Measurements from ENCODE around the gene SLC30A5. TPM values are rescaled to one million over a fixed set of nuclear protein-coding genes. Genes with fewer than 3 reads are reported as not detected.
"Not testable (repeated sequence)": the region's sequence is repeated elsewhere in the genome, so short reads cannot be mapped to it uniquely, and the experiment has no call there.

SLC30A5 gene
- total RNA-seq, 1 donor from 2014 or later, result 62.7 TPM

DNA sequence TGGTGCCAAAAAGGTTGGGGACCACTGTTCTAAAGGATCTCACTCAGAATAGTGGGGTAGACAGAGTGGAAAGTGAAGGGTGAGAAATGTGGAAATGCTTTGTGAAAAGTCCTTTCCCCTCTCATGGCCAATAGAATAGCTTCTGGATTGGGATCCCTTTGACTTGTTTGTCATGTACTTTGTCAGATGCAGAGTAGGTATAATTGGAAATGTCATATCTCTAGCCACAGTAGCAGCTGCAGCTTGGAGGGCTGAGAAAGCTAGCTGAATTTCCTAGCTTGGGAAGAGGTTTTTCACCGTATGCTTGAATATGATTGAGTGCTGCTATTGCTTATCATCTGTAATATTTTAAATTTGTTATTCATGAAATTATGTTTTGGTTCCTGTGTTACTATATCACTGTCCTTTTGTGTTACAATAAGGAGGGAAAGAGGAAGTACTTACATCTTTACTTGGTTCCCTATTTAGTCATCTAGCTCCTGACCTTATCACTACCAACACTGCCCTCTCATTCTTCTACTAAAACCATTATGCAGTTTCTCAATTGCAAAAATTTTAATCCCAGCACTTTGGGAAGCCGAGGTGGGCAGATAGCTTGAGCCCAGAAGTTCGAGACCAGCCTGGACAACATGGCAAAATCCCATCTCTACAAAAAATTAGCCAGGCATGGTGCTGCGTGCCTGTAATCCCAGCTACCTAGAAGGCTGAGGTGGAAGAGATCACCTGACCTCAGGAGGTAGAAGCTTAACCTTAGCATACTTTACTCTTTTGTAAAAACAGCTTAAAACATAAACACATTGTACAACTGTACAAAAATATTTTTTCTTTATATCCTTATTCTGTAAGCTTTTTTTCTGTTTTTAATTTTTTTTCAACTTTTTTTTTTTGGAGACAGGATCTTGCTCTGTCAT, 12.4 kb downstream of the SLC30A5 start:
- H3K36me3 ChIP-seq, result peaks cover 86% of the 10 kb centered on the region
- H3K4me1 ChIP-seq, result no peaks in the 10 kb centered on the region
- H3K27ac ChIP-seq, result no peak overlapping the region
- DNase-seq (no peak), ATAC-seq (peak; percentile 57 to 66)
- no peaks in the 10 kb centered on the region for H3K9me3 ChIP-seq
- TF ChIP-seq, protein P1, sequence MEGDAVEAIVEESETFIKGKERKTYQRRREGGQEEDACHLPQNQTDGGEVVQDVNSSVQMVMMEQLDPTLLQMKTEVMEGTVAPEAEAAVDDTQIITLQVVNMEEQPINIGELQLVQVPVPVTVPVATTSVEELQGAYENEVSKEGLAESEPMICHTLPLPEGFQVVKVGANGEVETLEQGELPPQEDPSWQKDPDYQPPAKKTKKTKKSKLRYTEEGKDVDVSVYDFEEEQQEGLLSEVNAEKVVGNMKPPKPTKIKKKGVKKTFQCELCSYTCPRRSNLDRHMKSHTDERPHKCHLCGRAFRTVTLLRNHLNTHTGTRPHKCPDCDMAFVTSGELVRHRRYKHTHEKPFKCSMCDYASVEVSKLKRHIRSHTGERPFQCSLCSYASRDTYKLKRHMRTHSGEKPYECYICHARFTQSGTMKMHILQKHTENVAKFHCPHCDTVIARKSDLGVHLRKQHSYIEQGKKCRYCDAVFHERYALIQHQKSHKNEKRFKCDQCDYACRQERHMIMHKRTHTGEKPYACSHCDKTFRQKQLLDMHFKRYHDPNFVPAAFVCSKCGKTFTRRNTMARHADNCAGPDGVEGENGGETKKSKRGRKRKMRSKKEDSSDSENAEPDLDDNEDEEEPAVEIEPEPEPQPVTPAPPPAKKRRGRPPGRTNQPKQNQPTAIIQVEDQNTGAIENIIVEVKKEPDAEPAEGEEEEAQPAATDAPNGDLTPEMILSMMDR (IDR thresholded peaks at IDR 0.05), result no peak
- intact Hi-C loops (cut with DNase I), result no loop called here
- H3K27me3 ChIP-seq (ENCODE audit: low read depth), result no peaks in the 10 kb centered on the region
- H3K4me3 ChIP-seq, result no peak overlapping the region

GRCh38 chr5:69108367-69108766, 14.6 kb downstream of the SLC30A5 start:
- H3K27ac ChIP-seq; H3K4me1 ChIP-seq; ATAC-seq; H3K9me3 ChIP-seq; DNase-seq; intact Hi-C loops (cut with DNase I); H3K4me3 ChIP-seq; H3K27me3 ChIP-seq (ENCODE audit: low read depth): not testable (repeated sequence)
- peaks cover 94% of the 10 kb centered on the region for H3K36me3 ChIP-seq

- Histone ChIP-seq H3K9me3 (no peaks in the 10 kb centered on the region), H3K36me3 (peaks cover 90% of the 10 kb centered on the region), H3K27ac (no peak overlapping the region), H3K4me3 (no peak overlapping the region), H3K27me3 (ENCODE audit: low read depth) (no peaks in the 10 kb centered on the region), H3K4me1 (no peaks in the 10 kb centered on the region)
- TF ChIP-seq, protein P1 (IDR thresholded peaks at IDR 0.05), result no peak
- ATAC-seq, result no peak
- intact Hi-C loops (cut with DNase I), result no loop called here
- DNase-seq, result no peak
These were observed 20.0 kb downstream of the SLC30A5 start for GRCh38 chr5:69113851-69114250.

- no peaks in the 10 kb centered on the region for H3K27me3 ChIP-seq (ENCODE audit: low read depth)
- TF ChIP-seq, protein P1 (IDR thresholded peaks at IDR 0.05), result no peak
- H3K9me3 ChIP-seq, result no peaks in the 10 kb centered on the region
- no peak overlapping the region for H3K27ac ChIP-seq
- H3K4me3 ChIP-seq, result no peak overlapping the region
- ATAC-seq (no peak), DNase-seq (no peak)
- peaks cover 91% of the 10 kb centered on the region for H3K36me3 ChIP-seq
- intact Hi-C loops (cut with DNase I), result no loop called here
- no peaks in the 10 kb centered on the region for H3K4me1 ChIP-seq
These were observed 21.7 kb downstream of the SLC30A5 start for GRCh38 chr5:69115526-69115925.

- H3K36me3 ChIP-seq, result peaks cover 62% of the 10 kb centered on the region
- H3K27me3 ChIP-seq (ENCODE audit: low read depth), result no peaks in the 10 kb centered on the region
- ATAC-seq (no peak), DNase-seq (no peak)
- H3K4me1 ChIP-seq, result no peaks in the 10 kb centered on the region
- no peak overlapping the region for H3K4me3 ChIP-seq
- H3K9me3 ChIP-seq, result no peaks in the 10 kb centered on the region
- intact Hi-C loops (cut with DNase I), result no loop called here
- TF ChIP-seq, protein P1 (IDR thresholded peaks at IDR 0.05), result no peak
- H3K27ac ChIP-seq, result no peak overlapping the region
These were observed 35.6 kb downstream of the SLC30A5 start for GRCh38 chr5:69129413-69129812.

DNA sequence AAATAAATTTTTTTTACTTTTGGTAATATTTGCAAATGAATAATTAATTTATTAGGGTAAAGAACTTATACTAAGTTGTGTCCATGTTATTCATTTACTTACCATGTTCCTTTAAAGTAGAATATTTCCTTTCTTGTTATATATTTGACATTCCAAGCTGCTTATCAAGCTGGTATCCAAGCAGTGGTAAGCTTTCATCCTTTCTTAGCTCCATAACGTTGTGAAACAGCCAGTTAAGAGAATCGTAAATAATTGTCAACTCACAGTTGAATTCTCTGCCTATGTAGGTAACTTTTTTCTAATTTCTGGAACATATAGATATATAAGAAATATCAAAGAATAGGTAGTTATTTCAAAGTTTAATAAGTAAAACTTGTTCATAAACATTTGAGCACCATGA, 36.4 kb downstream of the SLC30A5 start:
- TF ChIP-seq, protein P1 (IDR thresholded peaks at IDR 0.05), result no peak
- ATAC-seq (no peak), DNase-seq (no peak)
- Histone ChIP-seq H3K36me3 (peaks cover 53% of the 10 kb centered on the region), H3K4me1 (no peaks in the 10 kb centered on the region), H3K27me3 (ENCODE audit: low read depth) (no peaks in the 10 kb centered on the region), H3K9me3 (no peaks in the 10 kb centered on the region), H3K4me3 (no peak overlapping the region), H3K27ac (no peak overlapping the region)
- intact Hi-C loops (cut with DNase I), result no loop called here
